Glutamatergic neuron (in vitro differentiated cells): Measurements from ENCODE around the gene FHIT. TPM values are rescaled to one million over a fixed set of nuclear protein-coding genes. Genes with fewer than 3 reads are reported as not detected.

Source experiments
- DNase-seq: peaks from one replicate; pipeline ENCODE4 v3.0.0; 2022
- H3K27ac Mint-ChIP-seq: one replicate; pipeline ENCODE4 v1.8.0; 2020; ENCODE audit warnings: mild to moderate bottlenecking, mixed read lengths, inconsistent platforms; ENCODE audit not compliant: unreplicated experiment
- H3K27me3 Mint-ChIP-seq: one replicate; pipeline ENCODE4 v1.8.0; 2020; ENCODE audit warnings: mild to moderate bottlenecking, moderate library complexity, mixed read lengths, inconsistent platforms; ENCODE audit not compliant: unreplicated experiment
- H3K36me3 Mint-ChIP-seq: one replicate; pipeline ENCODE4 v1.8.0; 2020; ENCODE audit warnings: mild to moderate bottlenecking, mixed read lengths, inconsistent platforms; ENCODE audit not compliant: unreplicated experiment
- H3K4me1 Mint-ChIP-seq: one replicate; pipeline ENCODE4 v1.8.0; 2020; ENCODE audit warnings: mild to moderate bottlenecking, low read depth, mixed read lengths, inconsistent platforms; ENCODE audit not compliant: unreplicated experiment
- H3K4me3 Mint-ChIP-seq: one replicate; pipeline ENCODE4 v1.8.0; 2020; ENCODE audit warnings: mild to moderate bottlenecking, mixed read lengths, inconsistent platforms; ENCODE audit not compliant: unreplicated experiment
- H3K9me3 Mint-ChIP-seq: one replicate; pipeline ENCODE4 v1.8.0; 2020; ENCODE audit warnings: mild to moderate bottlenecking, moderate library complexity, mixed read lengths, inconsistent platforms; ENCODE audit not compliant: unreplicated experiment
- CTCF ChIP-seq: fragments of 200-600 bp; sonication (generic); IDR thresholded peaks from one replicate; pipeline ENCODE4 v1.5.0; 2021; ENCODE audit not compliant: partially characterized antibody, unreplicated experiment
- total RNA-seq: library from RNA; stranded (reverse); fragmentation: NEBNext Ultra II Directional; extraction: Animal tissue kit (Norgen Biotek cat#: 25700); gene quantifications from one replicate; pipeline ENCODE4 v1.2.1, GENCODE V29; 2021; ENCODE audit not compliant: unreplicated experiment

The FHIT gene
- total RNA-seq, 1 donor from 2014 or later: 15.2 TPM

DNA sequence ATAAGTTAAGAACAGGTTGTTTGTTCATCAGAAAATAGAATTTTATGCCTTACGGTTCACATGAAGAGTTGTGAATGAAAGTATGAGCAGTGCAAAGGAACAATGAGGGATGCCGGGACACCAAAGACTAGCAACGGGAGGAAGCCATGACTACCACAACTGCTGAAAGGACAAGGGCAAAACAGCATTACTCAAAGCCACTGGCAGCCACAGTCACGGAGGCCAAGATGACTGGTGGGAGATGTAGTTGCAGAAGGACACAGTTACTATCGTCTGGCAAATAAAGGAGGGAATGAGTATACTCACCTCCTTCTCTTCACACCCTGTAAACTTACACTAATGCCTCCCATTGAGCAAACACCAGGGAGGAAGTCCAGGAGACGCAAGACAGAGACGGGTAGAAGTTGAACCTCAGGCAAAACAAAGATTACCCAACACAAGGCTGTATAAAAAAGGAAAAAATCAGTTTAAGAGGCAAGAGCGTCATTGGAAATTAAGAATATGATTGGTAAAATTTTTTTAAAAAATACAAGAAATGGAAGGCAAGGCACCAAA lies 675.5 kb downstream of the FHIT start:
- no peak overlapping the region for H3K27ac Mint-ChIP-seq
- no peak for TF ChIP-seq CTCF
- H3K36me3 Mint-ChIP-seq: no peaks in the 10 kb centered on the region
- DNase-seq: no peak
- no peaks in the 10 kb centered on the region for H3K4me1 Mint-ChIP-seq
- no peaks in the 10 kb centered on the region for H3K9me3 Mint-ChIP-seq
- H3K4me3 Mint-ChIP-seq: no peak overlapping the region
- H3K27me3 Mint-ChIP-seq: peaks cover 2% of the 10 kb centered on the region

DNA sequence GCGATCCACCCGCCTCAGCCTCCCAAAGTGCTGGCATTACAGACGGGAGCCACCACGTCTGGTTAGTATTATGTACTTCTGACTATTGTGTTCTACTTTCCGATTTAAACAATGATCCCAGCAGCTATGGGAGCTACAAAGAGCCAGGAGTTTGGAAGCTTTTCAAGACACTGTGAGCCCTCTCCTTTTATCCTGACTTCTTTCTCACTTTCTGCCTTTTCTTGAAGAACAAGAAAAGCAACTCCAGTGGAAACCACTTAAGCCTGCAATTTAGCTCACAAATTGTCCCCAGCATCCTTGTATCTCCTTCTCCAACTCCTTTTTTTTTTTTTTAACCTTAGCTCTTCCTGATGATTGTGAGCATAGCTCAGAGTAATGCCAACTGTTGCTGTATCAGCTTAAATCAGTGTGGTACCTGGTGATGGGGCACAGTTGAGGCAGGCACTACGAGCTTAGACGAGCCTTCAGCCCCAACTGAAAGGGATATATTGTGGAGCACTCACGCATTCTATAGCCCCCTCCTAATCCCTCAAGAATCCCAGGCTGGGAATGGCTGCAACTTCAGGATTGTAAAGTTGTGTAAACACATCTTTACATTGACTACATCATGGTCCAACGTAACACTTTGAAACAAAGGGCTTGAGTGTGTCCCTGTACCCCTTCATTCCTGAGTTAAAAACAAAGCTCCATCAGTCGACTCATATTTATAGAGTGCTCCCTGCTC lies 677.0 kb downstream of the FHIT start:
- DNase-seq: no peak
- H3K4me1 Mint-ChIP-seq: no peaks in the 10 kb centered on the region
- no peak overlapping the region for H3K4me3 Mint-ChIP-seq

DNA sequence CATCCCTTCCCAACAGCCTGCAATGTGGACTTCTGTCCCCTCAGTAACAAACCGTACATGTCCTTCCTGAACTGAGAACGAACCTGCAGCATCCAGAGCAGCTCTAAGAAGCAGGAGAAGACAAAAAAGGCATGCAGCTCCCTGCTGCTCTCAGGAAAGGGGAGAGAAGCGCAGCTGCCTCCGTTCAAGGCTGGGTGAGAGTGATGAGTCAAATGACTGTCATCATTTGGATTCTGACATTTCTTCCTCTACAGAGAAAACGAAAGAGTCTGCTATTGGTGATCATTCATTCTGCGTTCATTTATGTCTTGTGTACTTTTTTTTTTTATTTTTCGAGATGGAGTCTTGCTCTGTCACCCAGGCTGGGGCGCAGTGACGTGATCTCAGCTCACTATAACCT lies 677.8 kb downstream of the FHIT start:
- Mint-ChIP-seq H3K4me1 (no peaks in the 10 kb centered on the region), H3K4me3 (no peak overlapping the region), H3K36me3 (no peaks in the 10 kb centered on the region), H3K27me3 (no peaks in the 10 kb centered on the region), H3K9me3 (no peaks in the 10 kb centered on the region), H3K27ac (no peak overlapping the region)
- DNase-seq: no peak
- no peak for TF ChIP-seq CTCF

More for the DNA sequence above, 677.0 kb downstream of the FHIT start:
- no peaks in the 10 kb centered on the region for H3K9me3 Mint-ChIP-seq
- TF ChIP-seq CTCF: no peak
- no peaks in the 10 kb centered on the region for H3K36me3 Mint-ChIP-seq
- H3K27ac Mint-ChIP-seq: no peak overlapping the region
- no peaks in the 10 kb centered on the region for H3K27me3 Mint-ChIP-seq

GRCh38 chr3:60571511-60571910 lies 679.7 kb downstream of the FHIT start:
- no peak for TF ChIP-seq CTCF
- H3K27ac Mint-ChIP-seq: no peak overlapping the region
- DNase-seq: no peak
- no peaks in the 10 kb centered on the region for H3K9me3 Mint-ChIP-seq
- no peaks in the 10 kb centered on the region for H3K4me1 Mint-ChIP-seq
- H3K4me3 Mint-ChIP-seq: no peak overlapping the region
- H3K36me3 Mint-ChIP-seq: no peaks in the 10 kb centered on the region
- H3K27me3 Mint-ChIP-seq: no peaks in the 10 kb centered on the region

DNA sequence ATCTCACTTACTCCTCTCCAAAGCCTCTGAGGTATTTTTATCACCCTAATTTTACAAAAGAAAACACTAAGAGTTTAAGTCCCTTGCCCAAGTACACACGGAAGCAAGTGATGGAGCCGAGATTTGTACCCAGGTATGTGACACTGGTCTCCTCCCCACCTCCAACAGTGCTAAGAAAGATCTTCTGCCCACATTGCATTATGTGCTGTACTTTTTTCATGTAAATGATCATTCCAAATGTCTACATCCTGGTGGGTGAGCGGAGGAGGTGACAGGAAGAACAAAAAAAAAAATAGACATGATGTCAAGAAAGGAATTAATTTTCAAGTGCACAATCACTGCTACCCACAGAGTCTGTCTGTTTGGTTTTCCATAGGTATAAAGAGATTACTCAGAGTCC lies 694.1 kb downstream of the FHIT start:
- Mint-ChIP-seq H3K9me3 (no peaks in the 10 kb centered on the region), H3K27ac (no peak overlapping the region), H3K27me3 (no peaks in the 10 kb centered on the region), H3K4me3 (no peak overlapping the region), H3K4me1 (no peaks in the 10 kb centered on the region), H3K36me3 (no peaks in the 10 kb centered on the region)
- TF ChIP-seq CTCF: no peak
- no peak for DNase-seq
